Coronary artery (tissue), 2 donors: ENCODE measurements around the gene PRKCE.

Source experiments
- DNase-seq: peaks from one replicate; pipeline ENCODE4 v3.0.0-alpha.2; 2017; ENCODE audit warnings: low spot score
- H3K27ac ChIP-seq, 2 donors: fragments of 200-600 bp; sonication (generic); one replicate each; pipeline ENCODE4 v1.5.1; 2016 to 2019
- H3K4me3 ChIP-seq: fragments of 200-600 bp; sonication (generic); 2 replicates; pipeline ENCODE4 v1.5.1; 2016; ENCODE audit warnings: mild to moderate bottlenecking, moderate library complexity
- CTCF ChIP-seq: fragments of 200-600 bp; sonication (generic); IDR thresholded peaks from one replicate; pipeline ENCODE4 v1.5.1; 2019; ENCODE audit warnings: antibody characterized with exemption

PRKCE gene

DNA sequence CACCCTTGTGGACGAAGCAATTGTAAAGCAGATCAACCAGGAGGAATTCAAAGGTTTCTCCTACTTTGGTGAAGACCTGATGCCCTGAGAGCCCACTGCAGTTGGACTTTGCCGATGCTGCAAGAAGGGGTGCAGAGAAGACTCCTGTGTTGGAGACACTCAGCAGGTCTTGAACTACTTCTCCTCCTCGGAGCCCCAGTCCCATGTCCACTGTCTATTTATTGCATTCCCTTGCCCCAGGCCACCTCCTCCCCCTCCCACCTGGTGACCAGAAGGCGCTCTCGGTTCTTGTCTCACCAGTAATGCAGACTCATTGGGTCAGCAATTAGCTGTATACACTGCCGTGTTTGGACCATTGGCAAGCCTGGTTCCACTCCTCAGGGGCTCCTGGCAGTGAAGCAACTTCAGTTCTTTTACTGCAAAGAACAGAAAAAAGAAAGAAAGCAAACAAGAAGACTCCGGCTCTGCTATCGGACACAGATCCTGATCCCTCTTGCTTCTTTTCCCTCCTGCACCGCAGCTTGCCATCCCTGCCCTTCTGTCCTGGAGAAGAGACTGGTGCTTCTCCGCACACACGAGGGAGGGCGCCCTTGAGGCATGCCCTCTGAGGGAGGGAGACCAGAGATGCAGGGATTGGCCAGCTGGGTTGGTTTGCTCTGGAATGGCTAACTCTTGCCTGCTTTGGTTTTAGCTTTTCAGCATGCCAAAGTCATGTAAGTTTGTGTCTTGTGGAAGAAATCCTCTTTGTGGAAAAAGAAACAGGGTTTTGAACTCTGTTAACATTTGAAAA lies 533.5 kb downstream of the PRKCE start:
- no peak for TF ChIP-seq CTCF
- Histone ChIP-seq H3K4me3 (no peak overlapping the region), H3K27ac (no peak overlapping the region)
- peak; percentile 67 for DNase-seq

DNA sequence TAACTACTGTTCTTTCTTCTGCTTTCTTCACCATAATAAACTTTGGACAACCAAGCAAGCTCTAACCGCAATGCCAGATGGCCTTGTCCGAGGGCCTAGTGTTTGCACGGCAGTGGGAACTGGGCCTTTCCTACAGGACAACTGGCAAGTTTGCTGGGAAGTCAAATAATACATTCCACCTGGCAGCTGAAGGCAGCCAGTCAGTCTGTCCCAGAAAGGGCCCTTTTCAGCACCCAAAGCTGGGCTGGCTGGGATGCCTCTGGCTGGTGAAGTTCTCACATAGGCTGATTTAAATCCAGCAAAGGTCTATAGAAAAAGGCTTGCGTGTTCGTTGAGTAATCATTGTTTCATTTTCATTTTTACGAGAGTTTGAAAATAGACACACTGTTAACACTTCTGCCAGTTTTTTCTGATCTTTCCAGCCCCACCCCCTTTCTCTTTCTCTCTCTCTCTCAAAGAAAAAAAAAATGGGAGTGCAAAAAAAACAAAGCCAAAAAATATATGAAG lies 535.7 kb downstream of the PRKCE start:
- no peak for TF ChIP-seq CTCF
- H3K27ac ChIP-seq, result peak overlapping the region; percentile 72 to 90
- DNase-seq, result peak; percentile 75
- H3K4me3 ChIP-seq, result peak overlapping the region; percentile 65

DNA sequence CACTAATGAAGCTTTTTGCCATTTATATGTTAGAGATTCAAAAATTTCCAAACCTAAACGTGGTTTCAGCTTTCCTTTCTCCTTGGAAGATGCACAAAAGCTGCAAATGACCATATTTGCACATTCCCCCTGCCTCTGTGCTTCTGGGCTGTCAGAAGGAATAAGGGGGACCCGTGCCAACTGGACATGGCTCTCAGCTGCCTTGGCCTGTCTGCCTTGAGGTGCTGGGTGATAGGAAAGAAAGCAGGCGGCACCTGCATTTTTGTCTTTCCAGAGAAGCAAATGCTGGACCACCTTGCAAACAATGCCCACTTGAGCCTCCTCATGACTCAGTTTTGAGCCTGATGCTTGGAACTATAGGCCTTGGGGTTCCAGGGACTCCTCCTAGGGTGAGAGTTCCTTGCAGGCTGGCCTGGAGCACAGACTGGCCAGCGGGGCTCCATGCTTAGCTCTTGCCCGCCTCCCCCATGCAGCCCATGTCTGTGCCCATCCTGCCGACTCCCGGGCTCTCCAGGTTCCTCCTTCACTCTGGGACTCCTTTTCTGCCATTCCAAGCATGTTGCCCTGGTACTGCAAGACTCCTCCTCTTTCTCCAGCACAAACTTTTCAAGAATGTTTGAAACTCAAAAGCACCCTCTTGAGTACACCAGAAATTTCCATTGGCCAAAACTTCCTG lies 536.7 kb downstream of the PRKCE start:
- peak; percentile 71 for DNase-seq
- Histone ChIP-seq H3K4me3 (no peak overlapping the region), H3K27ac (peak overlapping the region; percentile 72 to 77)
- TF ChIP-seq CTCF, result no peak

DNA sequence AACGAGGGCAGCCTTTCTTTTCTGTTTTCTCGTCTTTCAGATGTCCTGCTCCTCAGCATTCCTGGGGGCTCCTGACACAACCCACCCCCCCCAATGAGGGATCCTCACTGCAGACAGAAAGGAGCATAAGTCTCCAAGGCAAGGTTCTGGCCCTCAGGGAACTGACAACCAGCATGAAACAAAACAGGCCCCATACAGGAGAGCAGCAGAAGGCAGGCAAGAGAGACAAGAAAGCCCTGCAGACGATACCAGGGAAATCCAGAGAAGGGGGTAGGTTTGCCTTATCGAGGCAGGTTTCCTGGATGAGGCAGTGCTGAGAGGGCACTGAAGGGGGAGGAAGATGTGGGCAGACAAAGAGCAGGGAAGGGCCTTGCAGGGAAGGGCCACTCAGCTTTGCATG lies 541.9 kb downstream of the PRKCE start:
- Histone ChIP-seq H3K4me3 (no peak overlapping the region), H3K27ac (no peak overlapping the region)
- DNase-seq, result no peak
- TF ChIP-seq CTCF, result no peak

- no peak for TF ChIP-seq CTCF
- Histone ChIP-seq H3K27ac (no peak overlapping the region), H3K4me3 (no peak overlapping the region)
- no peak for DNase-seq
These were observed 542.4 kb downstream of the PRKCE start for GRCh38 chr2:46193855-46194254.

GRCh38 chr2:46194856-46195255 lies 543.4 kb downstream of the PRKCE start:
- no peak overlapping the region for H3K27ac ChIP-seq
- no peak for DNase-seq
- no peak overlapping the region for H3K4me3 ChIP-seq
- no peak for TF ChIP-seq CTCF
